ENCODE measurements around the gene GTPBP4.
A peak's percentile ranks its signal among the peaks of the same experiment; 100 is the strongest.

GTPBP4 gene

DNA sequence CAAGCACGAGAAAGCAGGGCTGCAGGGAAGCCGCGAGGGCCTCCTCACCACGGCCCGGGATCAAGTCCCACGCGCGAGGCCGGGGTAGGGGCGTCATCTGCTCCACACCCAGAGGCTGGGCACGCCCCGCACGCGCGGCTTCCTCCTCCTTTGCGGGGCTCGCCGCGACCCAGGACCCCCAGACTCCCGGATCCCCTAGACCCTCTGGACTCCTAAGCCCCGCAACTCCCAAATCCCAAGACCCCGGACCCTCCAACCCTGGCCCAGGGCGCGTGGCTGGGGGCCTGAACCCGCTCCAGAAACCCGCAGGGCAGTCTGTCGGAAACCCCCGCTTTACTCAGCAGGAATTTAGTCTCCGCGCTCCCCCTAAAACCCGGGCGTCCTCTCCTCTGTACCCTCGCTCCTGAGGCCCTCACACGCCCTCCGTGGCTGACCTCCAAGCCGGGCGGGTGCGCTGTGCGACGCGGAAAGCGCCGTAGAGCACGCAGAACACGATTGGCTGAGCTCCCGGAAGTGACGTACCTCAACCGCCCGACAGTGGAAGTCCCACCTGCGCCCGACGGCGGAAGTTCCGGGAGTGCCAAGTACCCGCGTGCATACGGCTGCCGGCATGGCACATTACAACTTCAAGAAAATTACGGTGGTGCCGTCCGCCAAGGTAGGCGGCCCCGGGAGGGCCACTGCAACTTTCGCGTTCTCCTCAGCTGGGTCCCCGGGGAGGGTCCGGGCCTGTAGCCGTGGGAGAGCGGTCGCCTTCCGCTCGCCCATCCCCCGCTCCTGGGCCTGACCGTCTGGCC, at the start of gene GTPBP4:
Gene GTPBP4, plus strand, starts transcription at position 565 of the 797 bp plus-strand sequence. Its CDS starts 46 bp downstream, at position 611.
- peak; percentile 94 to 96 for DNase-seq (ENCODE audit: low read depth in 2 of 2, low spot score in 1 of 2)

GRCh38 chr10:938941-939678, 49.1 kb upstream of the GTPBP4 start:
- DNase-seq (ENCODE audit: low read depth in 2 of 2, low spot score in 1 of 2), result no peak

- DNase-seq (ENCODE audit: low read depth in 2 of 2, low spot score in 1 of 2), result no peak
Observed at GRCh38 chr10:943334-944033, 44.8 kb upstream of the GTPBP4 start.

- no peak for DNase-seq (ENCODE audit: low read depth in 2 of 2, low spot score in 1 of 2)
Observed at GRCh38 chr10:944034-944831, 44.0 kb upstream of the GTPBP4 start.

DNA sequence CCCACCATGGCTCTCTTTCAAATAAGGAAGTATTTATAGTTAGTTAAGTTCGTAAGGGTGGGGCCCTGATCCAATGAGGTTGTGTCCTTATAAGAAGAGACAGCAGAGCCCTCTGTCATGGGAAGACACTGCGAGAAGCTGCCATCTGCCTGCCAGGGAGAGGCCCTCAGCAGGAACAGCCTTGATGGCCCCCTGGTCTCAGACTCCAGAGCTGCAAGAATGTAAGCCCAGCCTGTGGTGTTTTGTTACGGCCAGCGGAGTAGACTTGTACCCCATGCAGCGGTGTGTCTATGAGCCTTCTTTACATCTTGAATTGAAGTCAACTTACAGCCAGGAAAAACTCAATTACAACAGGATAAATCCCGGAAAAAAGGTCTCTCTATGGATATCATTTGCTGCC, 42.5 kb upstream of the GTPBP4 start:
- no peak for DNase-seq (ENCODE audit: low read depth in 2 of 2, low spot score in 1 of 2)

GRCh38 chr10:947051-947450, 41.2 kb upstream of the GTPBP4 start:
- no peak for DNase-seq (ENCODE audit: low read depth in 2 of 2, low spot score in 1 of 2)

DNA sequence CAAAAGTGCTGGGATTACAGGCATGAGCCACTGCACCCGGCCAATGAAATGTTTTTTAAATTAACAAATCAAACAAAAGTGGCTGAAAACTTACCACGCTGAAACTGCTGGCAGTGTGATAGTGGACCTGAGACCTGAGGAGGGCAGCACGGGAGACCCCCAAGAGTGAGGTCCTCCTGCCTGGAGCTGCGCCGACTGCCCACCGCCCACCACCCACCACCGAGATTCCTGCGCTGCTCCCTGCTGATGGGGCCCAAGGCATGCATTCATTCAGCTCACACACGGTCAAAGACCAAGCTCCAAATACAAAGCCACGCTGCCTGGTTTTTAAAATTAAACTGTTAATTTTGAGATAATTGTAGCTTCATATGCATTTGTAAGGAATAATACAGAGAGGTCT, 40.4 kb upstream of the GTPBP4 start:
- no peak for DNase-seq (ENCODE audit: low read depth in 2 of 2, low spot score in 1 of 2)

GRCh38 chr10:948347-948746, 39.9 kb upstream of the GTPBP4 start:
- no peak for DNase-seq (ENCODE audit: low read depth in 2 of 2, low spot score in 1 of 2)

GRCh38 chr10:949446-949845, 38.8 kb upstream of the GTPBP4 start:
- DNase-seq (ENCODE audit: low read depth in 2 of 2, low spot score in 1 of 2), result no peak

GRCh38 chr10:953836-954235, 34.4 kb upstream of the GTPBP4 start:
- DNase-seq (ENCODE audit: low read depth in 2 of 2, low spot score in 1 of 2), result no peak

- DNase-seq (ENCODE audit: low read depth in 2 of 2, low spot score in 1 of 2), result no peak
Observed at GRCh38 chr10:954396-954795, 33.8 kb upstream of the GTPBP4 start.

DNA sequence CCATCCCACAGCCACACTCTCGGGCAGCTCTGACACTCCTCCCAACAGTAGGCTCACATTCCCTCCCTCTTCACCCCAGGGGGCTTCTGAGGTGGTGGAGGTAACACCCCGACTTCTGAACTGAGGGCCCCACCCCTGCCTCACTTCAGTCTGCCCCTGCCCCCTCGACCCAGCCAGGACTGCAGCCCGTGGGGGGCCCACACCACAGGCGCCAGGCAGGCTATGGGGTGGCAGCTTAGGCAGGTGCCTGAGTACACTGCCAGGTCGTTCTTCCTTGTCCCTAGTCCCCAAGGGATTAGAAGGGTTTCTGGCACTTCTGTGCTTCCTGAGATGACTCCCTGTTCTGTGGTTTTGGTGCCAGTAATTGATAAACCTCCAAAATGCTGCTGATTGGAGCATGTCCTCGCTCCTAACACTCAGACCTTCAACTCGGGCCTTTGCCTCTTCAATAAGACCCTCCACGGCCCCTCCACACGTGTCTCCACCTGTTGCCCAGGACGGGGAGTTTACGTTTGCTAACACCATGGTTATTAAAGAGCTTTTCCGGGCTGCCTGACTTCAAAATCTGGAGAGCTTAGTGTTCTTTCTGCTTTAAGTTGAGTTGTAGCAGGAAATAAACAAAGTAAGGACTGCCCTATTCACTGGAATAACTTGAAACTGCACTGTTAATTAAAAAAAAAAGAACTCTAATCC, 33.0 kb upstream of the GTPBP4 start:
- DNase-seq (ENCODE audit: low read depth in 2 of 2, low spot score in 1 of 2), result no peak

DNA sequence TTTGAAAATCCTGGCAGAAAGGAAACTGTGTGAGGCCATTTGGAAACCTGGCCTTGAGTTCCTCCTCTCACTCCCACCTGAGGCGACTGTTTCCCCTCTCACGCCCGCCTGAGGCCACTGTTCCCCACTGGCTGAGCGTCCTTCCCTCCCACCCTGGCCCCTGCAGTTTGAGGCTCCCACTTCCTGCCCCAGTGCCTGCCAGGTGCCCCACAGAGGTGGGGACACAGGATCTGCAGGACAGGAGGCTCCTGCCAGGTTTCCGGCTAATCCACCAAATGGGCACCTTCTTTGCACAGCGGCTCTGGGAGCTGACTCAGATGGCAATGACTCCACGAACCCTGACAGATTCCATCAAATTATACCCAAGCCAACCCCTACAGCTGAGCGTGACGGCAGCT, 32.4 kb upstream of the GTPBP4 start:
- DNase-seq (ENCODE audit: low read depth in 2 of 2, low spot score in 1 of 2), result no peak

GRCh38 chr10:958106-958505, 30.1 kb upstream of the GTPBP4 start:
- DNase-seq (ENCODE audit: low read depth in 2 of 2, low spot score in 1 of 2), result no peak

DNA sequence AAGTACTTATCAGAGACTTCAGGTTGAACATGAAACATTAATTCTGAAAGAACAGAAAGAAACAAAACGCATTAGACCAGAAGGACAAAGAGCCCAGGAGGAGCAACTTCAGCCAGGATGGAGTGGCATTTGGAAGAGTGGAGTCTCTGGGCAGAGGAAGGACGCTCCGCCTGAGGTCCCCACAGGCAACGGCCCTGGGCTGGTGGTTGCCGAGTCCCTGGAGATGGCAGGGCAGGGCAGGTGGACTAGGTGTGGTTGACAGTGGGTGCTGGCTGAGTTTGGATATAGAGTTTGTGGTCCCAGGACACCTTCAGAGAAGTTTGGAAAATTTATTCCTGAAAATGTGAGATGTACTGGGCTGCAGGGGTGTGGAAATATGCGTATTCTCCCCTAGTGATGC, 29.4 kb upstream of the GTPBP4 start:
- no peak for DNase-seq (ENCODE audit: low read depth in 2 of 2, low spot score in 1 of 2)

- DNase-seq (ENCODE audit: low read depth in 2 of 2, low spot score in 1 of 2), result no peak
Observed at GRCh38 chr10:962342-962741, 25.9 kb upstream of the GTPBP4 start.

GRCh38 chr10:963186-963585, 25.0 kb upstream of the GTPBP4 start:
- no peak for DNase-seq (ENCODE audit: low read depth in 2 of 2, low spot score in 1 of 2)

DNA sequence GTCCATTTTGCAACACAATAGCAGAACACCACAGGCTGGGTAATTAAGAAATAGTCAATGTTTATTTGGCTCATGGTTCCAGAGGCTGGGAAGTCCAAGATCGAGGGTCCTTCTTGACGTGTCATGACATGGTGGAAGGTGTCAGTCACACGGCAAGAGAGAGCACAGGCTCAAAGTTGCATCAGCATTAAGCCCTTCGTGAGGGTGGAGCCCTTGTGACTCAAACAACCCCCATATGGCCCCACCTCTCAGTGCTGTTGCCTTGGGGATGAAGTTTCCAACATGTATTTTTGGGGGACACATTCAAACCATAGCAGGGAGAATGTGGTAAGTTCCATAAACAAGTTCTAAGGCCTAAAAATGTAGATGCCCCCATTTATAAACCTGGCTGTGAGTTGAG, 24.6 kb upstream of the GTPBP4 start:
- DNase-seq (ENCODE audit: low read depth in 2 of 2, low spot score in 1 of 2), result no peak

- DNase-seq (ENCODE audit: low read depth in 2 of 2, low spot score in 1 of 2), result no peak
Observed at GRCh38 chr10:964321-964987, 23.8 kb upstream of the GTPBP4 start.

- no peak for DNase-seq (ENCODE audit: low read depth in 2 of 2, low spot score in 1 of 2)
Observed at GRCh38 chr10:964988-965417, 23.2 kb upstream of the GTPBP4 start.
